HG02588 (cell line): ENCODE measurements around the gene CLTC.

Source experiments
- ATAC-seq: cut with Tn5 transposase; IDR thresholded peaks from one replicate; pipeline ENCODE4 v1.9.1; 2021; ENCODE audit warnings: mild to moderate bottlenecking, moderate library complexity; ENCODE audit not compliant: unreplicated experiment

Gene CLTC

GRCh38 chr17:59723041-59723440, 103.3 kb downstream of the CLTC start:
- no peak for ATAC-seq

- ATAC-seq = no peak
Observed at GRCh38 chr17:59723607-59724006, 103.9 kb downstream of the CLTC start.

GRCh38 chr17:59725691-59726090, 106.0 kb downstream of the CLTC start:
- no peak for ATAC-seq

- no peak for ATAC-seq
Observed at GRCh38 chr17:59727817-59728533, 108.3 kb downstream of the CLTC start.

GRCh38 chr17:59730268-59730834, 110.7 kb downstream of the CLTC start:
- ATAC-seq = no peak

GRCh38 chr17:59733697-59734096, 114.0 kb downstream of the CLTC start:
- ATAC-seq = no peak

GRCh38 chr17:59734226-59734625, 114.5 kb downstream of the CLTC start:
- ATAC-seq = no peak

- ATAC-seq = no peak
Observed at GRCh38 chr17:59737324-59737723, 117.6 kb downstream of the CLTC start.

GRCh38 chr17:59743842-59744241, 124.1 kb downstream of the CLTC start:
- ATAC-seq = no peak

- ATAC-seq = no peak
Observed at GRCh38 chr17:59745040-59745439, 125.3 kb downstream of the CLTC start.
